ENCODE results near the gene EMD.

DNA sequence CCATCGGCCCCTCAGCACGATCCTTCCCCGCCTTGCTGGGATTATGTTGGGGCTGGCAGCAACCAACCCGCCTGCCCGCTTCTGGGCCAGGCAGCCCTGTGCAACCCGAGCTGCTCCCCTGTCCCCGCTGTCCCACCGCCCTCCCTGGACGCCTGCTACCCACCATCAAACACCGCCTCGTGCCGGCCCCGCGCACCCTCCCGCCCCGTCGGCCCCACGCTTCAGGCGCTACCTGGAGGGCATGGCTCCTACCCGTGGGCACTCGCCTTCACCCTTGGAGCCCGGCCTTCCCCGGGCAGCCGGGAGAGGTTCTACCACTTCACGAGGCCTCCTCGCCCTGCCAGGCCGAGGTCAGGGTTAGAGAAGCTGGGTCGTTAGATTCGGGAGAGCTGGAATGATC, 46.5 kb upstream of the EMD start:
- TF ChIP-seq, protein P1, sequence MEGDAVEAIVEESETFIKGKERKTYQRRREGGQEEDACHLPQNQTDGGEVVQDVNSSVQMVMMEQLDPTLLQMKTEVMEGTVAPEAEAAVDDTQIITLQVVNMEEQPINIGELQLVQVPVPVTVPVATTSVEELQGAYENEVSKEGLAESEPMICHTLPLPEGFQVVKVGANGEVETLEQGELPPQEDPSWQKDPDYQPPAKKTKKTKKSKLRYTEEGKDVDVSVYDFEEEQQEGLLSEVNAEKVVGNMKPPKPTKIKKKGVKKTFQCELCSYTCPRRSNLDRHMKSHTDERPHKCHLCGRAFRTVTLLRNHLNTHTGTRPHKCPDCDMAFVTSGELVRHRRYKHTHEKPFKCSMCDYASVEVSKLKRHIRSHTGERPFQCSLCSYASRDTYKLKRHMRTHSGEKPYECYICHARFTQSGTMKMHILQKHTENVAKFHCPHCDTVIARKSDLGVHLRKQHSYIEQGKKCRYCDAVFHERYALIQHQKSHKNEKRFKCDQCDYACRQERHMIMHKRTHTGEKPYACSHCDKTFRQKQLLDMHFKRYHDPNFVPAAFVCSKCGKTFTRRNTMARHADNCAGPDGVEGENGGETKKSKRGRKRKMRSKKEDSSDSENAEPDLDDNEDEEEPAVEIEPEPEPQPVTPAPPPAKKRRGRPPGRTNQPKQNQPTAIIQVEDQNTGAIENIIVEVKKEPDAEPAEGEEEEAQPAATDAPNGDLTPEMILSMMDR (conservative IDR thresholded peaks at IDR 0.05; ENCODE audit: low read depth, low read length): no peak
- TF ChIP-seq EZH2 (IDR thresholded peaks at IDR 0.05; ENCODE audit: borderline replicate concordance, low read depth, low read length, poor library complexity, severe bottlenecking): no peak
